Gastroesophageal sphincter (tissue), 4 donors: Measurements from ENCODE around the gene VANGL1. TPM values are rescaled to one million over a fixed set of nuclear protein-coding genes. Genes with fewer than 3 reads are reported as not detected.
"Not testable (repeated sequence)": the region's sequence is repeated elsewhere in the genome, so short reads cannot be mapped to it uniquely, and the experiment has no call there.

Source experiments
- ATAC-seq: fragments of 150-250 bp; one replicate; pipeline ENCODE4 v1.9.1; 2016; ENCODE audit warnings: mild to moderate bottlenecking, moderate library complexity
- H3K27ac ChIP-seq, 4 donors: fragments of 200-600 bp; sonication (generic) in 3 of 4; 1 replicate in 3 of 4; 2 replicates in 1 of 4; pipeline ENCODE4 v1.5.1; 2016 to 2019
- H3K27me3 ChIP-seq: fragments of 200-600 bp; sonication (generic); one replicate; pipeline ENCODE4 v1.5.1; 2019
- H3K36me3 ChIP-seq, 2 donors: fragments of 200-600 bp; sonication (generic); one replicate each; pipeline ENCODE4 v1.5.1; 2019; ENCODE audit warnings: control low read depth in 1 of 2
- H3K4me1 ChIP-seq, 3 donors: fragments of 200-600 bp; sonication (generic); 1 replicate in 2 of 3; 2 replicates in 1 of 3; pipeline ENCODE4 v1.5.1; 2016 to 2019; ENCODE audit warnings: control low read depth in 2 of 3
- H3K4me3 ChIP-seq, 2 donors: fragments of 200-600 bp; sonication (generic); one replicate each; pipeline ENCODE4 v1.5.1; 2019; ENCODE audit warnings: mild to moderate bottlenecking in 1 of 2, moderate library complexity in 1 of 2
- H3K9me3 ChIP-seq, 3 donors: fragments of 200-600 bp; sonication (generic); one replicate each; pipeline ENCODE4 v1.5.1; 2017 to 2019; ENCODE audit warnings: control low read depth in 2 of 3
- CTCF ChIP-seq, 4 experiments: fragments of 200-600 bp in 2 of 4; fragments of 450-650 bp in 2 of 4; sonication (generic) in 1 of 4; IDR thresholded peaks; one replicate each; pipeline ENCODE4 v1.5.1; 2017 to 2019; ENCODE audit warnings: antibody characterized with exemption in 4 of 4, mild to moderate bottlenecking in 2 of 4, moderate library complexity in 2 of 4
- EP300 ChIP-seq: sonication (generic); formaldehyde crosslinking; IDR thresholded peaks from one replicate; pipeline ENCODE4 v1.6.1; 2017; ENCODE audit warnings: antibody characterized with exemption, mild to moderate bottlenecking
- POLR2A ChIP-seq, 2 donors: fragments of 450-650 bp; IDR thresholded peaks; one replicate each; pipeline ENCODE4 v1.6.1; 2017; ENCODE audit warnings: antibody characterized with exemption in 2 of 2, mild to moderate bottlenecking in 2 of 2, moderate library complexity in 1 of 2
- POLR2AphosphoS5 ChIP-seq: sonication (generic); formaldehyde crosslinking; IDR thresholded peaks from one replicate; pipeline ENCODE4 v1.6.1; 2017; ENCODE audit warnings: antibody characterized with exemption
- WGBS, 2 donors: methylation state at CpG; one replicate each; pipeline ENCODE4 v1.1.5; 2018; ENCODE audit warnings: low coverage in 1 of 2; 5-methylcytosine and 5-hydroxymethylcytosine counted together
- total RNA-seq, 4 donors: library from RNA; depleted of rRNA; stranded (reverse); fragments of >200 nt; gene quantifications; one replicate each; pipeline ENCODE4 v1.1.0, GENCODE V29; 2016

The VANGL1 gene
- total RNA-seq, 4 donors from 2014 or later: 9.7 to 18.2 (median 12.7) TPM

GRCh38 chr1:115632251-115633026 lies 9.3 kb upstream of the VANGL1 start:
- H3K27me3 ChIP-seq: no peaks in the 10 kb centered on the region
- 56 to 85% methylated on average over 4 of the region's 4 CpGs for WGBS, 2 donors
- TF ChIP-seq POLR2A (IDR thresholded peaks at IDR 0.05) (no peak), CTCF (IDR thresholded peaks at IDR 0.05) (no peak), EP300 (no peak), POLR2AphosphoS5 (no peak)

GRCh38 chr1:115633606-115634005 lies 8.2 kb upstream of the VANGL1 start:
- H3K27me3 ChIP-seq, H3K4me1 ChIP-seq, H3K27ac ChIP-seq, H3K36me3 ChIP-seq, ATAC-seq, H3K4me3 ChIP-seq: not testable (repeated sequence)
- WGBS, 2 donors: 91 to 92% methylated on average over 1 of the region's 1 CpG
- H3K9me3 ChIP-seq: peaks cover 0 to 30% (median 1%) of the 10 kb centered on the region in 3 donors

More at GRCh38 chr1:115632251-115633026, 9.3 kb upstream of the VANGL1 start:
- no peaks in the 10 kb centered on the region for H3K36me3 ChIP-seq
- ATAC-seq: no peak
- H3K27ac ChIP-seq: no peak overlapping the region
- H3K4me1 ChIP-seq: no peaks in the 10 kb centered on the region
- peaks cover 0 to 28% (median 0%) of the 10 kb centered on the region in 3 donors for H3K9me3 ChIP-seq
- no peak overlapping the region for H3K4me3 ChIP-seq

GRCh38 chr1:115637247-115637646 lies 4.5 kb upstream of the VANGL1 start:
- not testable (repeated sequence) for H3K4me3 ChIP-seq, H3K4me1 ChIP-seq, H3K27ac ChIP-seq, H3K27me3 ChIP-seq, ATAC-seq, H3K36me3 ChIP-seq
- WGBS, 2 donors: 91 to 100% methylated on average over 1 of the region's 1 CpG
- H3K9me3 ChIP-seq: peaks cover 0 to 41% (median 2%) of the 10 kb centered on the region in 3 donors

- Histone ChIP-seq H3K4me3 (no peak overlapping the region), H3K27me3 (no peaks in the 10 kb centered on the region), H3K36me3 (no peaks in the 10 kb centered on the region), H3K9me3 (peaks cover 0 to 36% (median 2%) of the 10 kb centered on the region in 3 donors), H3K27ac (no peak overlapping the region), H3K4me1 (peaks cover 3 to 27% (median 6%) of the 10 kb centered on the region in 3 donors)
- 100% methylated on average over 1 of the region's 1 CpG; no CpG with 5 or more reads in 1 of the 2 donors for WGBS, 2 donors
- ATAC-seq: no peak
- TF ChIP-seq CTCF (IDR thresholded peaks at IDR 0.05) (no peak), EP300 (no peak), POLR2AphosphoS5 (no peak), POLR2A (IDR thresholded peaks at IDR 0.05) (no peak)
These were observed 1.4 kb upstream of the VANGL1 start for GRCh38 chr1:115640384-115640783.

GRCh38 chr1:115642168-115643072 lies 650 bp downstream of the VANGL1 start:
- Histone ChIP-seq H3K36me3 (no peaks in the 10 kb centered on the region), H3K27ac (peak overlapping the region; percentile 36 to 90 (median 85)), H3K9me3 (peaks cover 0 to 19% (median 2%) of the 10 kb centered on the region in 3 donors), H3K4me1 (peaks cover 3 to 47% (median 6%) of the 10 kb centered on the region in 3 donors), H3K4me3 (peak overlapping the region; percentile 61 to 97), H3K27me3 (no peaks in the 10 kb centered on the region)
- TF ChIP-seq CTCF (IDR thresholded peaks at IDR 0.05): peak in 2 of 4 experiments; percentile 26 to 38
- TF ChIP-seq EP300: no peak
- TF ChIP-seq POLR2A (IDR thresholded peaks at IDR 0.05): no peak
- TF ChIP-seq POLR2AphosphoS5: no peak
- WGBS, 2 donors: 1% methylated on average over 14 to 32 of the region's 78 CpGs
- peak; percentile 65 for ATAC-seq
